ENCODE data around the gene IRF2BPL. TPM values are rescaled to one million over a fixed set of nuclear protein-coding genes. Genes with fewer than 3 reads are reported as not detected.

The IRF2BPL gene
- total RNA-seq, 1 donor from 2014 or later = 8.6 TPM

- H3K4me3 Mint-ChIP-seq (ENCODE audit: unreplicated experiment) = no peak overlapping the region
- peaks cover 18% of the 10 kb centered on the region for H3K27me3 Mint-ChIP-seq (ENCODE audit: unreplicated experiment)
- TF ChIP-seq CTCF (IDR thresholded peaks at IDR 0.05; ENCODE audit: unreplicated experiment) = no peak
- H3K27ac Mint-ChIP-seq (ENCODE audit: unreplicated experiment) = no peak overlapping the region
- peaks cover 4% of the 10 kb centered on the region for H3K36me3 Mint-ChIP-seq (ENCODE audit: low read depth, unreplicated experiment)
- DNase-seq (ENCODE audit: low spot score) = no peak
- no peaks in the 10 kb centered on the region for H3K9me3 Mint-ChIP-seq (ENCODE audit: unreplicated experiment)
- no peaks in the 10 kb centered on the region for H3K4me1 Mint-ChIP-seq (ENCODE audit: unreplicated experiment)
Observed at GRCh38 chr14:77009014-77009413, 19.5 kb downstream of the IRF2BPL start.

GRCh38 chr14:77008541-77008940 is 20.0 kb downstream of the IRF2BPL start:
- no peak for TF ChIP-seq CTCF (IDR thresholded peaks at IDR 0.05; ENCODE audit: unreplicated experiment)
- Mint-ChIP-seq H3K36me3 (ENCODE audit: low read depth, unreplicated experiment) (peaks cover 4% of the 10 kb centered on the region), H3K9me3 (ENCODE audit: unreplicated experiment) (no peaks in the 10 kb centered on the region), H3K4me3 (ENCODE audit: unreplicated experiment) (no peak overlapping the region), H3K4me1 (ENCODE audit: unreplicated experiment) (peaks cover 2% of the 10 kb centered on the region), H3K27me3 (ENCODE audit: unreplicated experiment) (peaks cover 17% of the 10 kb centered on the region), H3K27ac (ENCODE audit: unreplicated experiment) (no peak overlapping the region)
- DNase-seq (ENCODE audit: low spot score) = no peak

- H3K9me3 Mint-ChIP-seq (ENCODE audit: unreplicated experiment) = no peaks in the 10 kb centered on the region
- H3K4me1 Mint-ChIP-seq (ENCODE audit: unreplicated experiment) = peaks cover 2% of the 10 kb centered on the region
- H3K27ac Mint-ChIP-seq (ENCODE audit: unreplicated experiment) = no peak overlapping the region
- DNase-seq (ENCODE audit: low spot score) = no peak
- no peak overlapping the region for H3K4me3 Mint-ChIP-seq (ENCODE audit: unreplicated experiment)
- H3K36me3 Mint-ChIP-seq (ENCODE audit: low read depth, unreplicated experiment) = peaks cover 4% of the 10 kb centered on the region
- peaks cover 19% of the 10 kb centered on the region for H3K27me3 Mint-ChIP-seq (ENCODE audit: unreplicated experiment)
- TF ChIP-seq CTCF (IDR thresholded peaks at IDR 0.05; ENCODE audit: unreplicated experiment) = no peak
Observed at GRCh38 chr14:77007975-77008421, 20.5 kb downstream of the IRF2BPL start.

- no peak for TF ChIP-seq CTCF (IDR thresholded peaks at IDR 0.05; ENCODE audit: unreplicated experiment)
- H3K27ac Mint-ChIP-seq (ENCODE audit: unreplicated experiment) = no peak overlapping the region
- no peaks in the 10 kb centered on the region for H3K9me3 Mint-ChIP-seq (ENCODE audit: unreplicated experiment)
- no peak overlapping the region for H3K4me3 Mint-ChIP-seq (ENCODE audit: unreplicated experiment)
- peaks cover 2% of the 10 kb centered on the region for H3K4me1 Mint-ChIP-seq (ENCODE audit: unreplicated experiment)
- peaks cover 4% of the 10 kb centered on the region for H3K36me3 Mint-ChIP-seq (ENCODE audit: low read depth, unreplicated experiment)
- H3K27me3 Mint-ChIP-seq (ENCODE audit: unreplicated experiment) = peaks cover 22% of the 10 kb centered on the region
- no peak for DNase-seq (ENCODE audit: low spot score)
Observed at GRCh38 chr14:77007183-77007974, 21.1 kb downstream of the IRF2BPL start.

- H3K9me3 Mint-ChIP-seq (ENCODE audit: unreplicated experiment) = no peaks in the 10 kb centered on the region
- H3K4me1 Mint-ChIP-seq (ENCODE audit: unreplicated experiment) = peaks cover 2% of the 10 kb centered on the region
Observed at GRCh38 chr14:77006132-77006531, 22.4 kb downstream of the IRF2BPL start.

More at GRCh38 chr14:77006132-77006531, 22.4 kb downstream of the IRF2BPL start:
- Mint-ChIP-seq H3K36me3 (ENCODE audit: low read depth, unreplicated experiment) (peaks cover 4% of the 10 kb centered on the region), H3K4me3 (ENCODE audit: unreplicated experiment) (no peak overlapping the region), H3K27me3 (ENCODE audit: unreplicated experiment) (peaks cover 20% of the 10 kb centered on the region), H3K27ac (ENCODE audit: unreplicated experiment) (no peak overlapping the region)
- DNase-seq (ENCODE audit: low spot score) = no peak
- no peak for TF ChIP-seq CTCF (IDR thresholded peaks at IDR 0.05; ENCODE audit: unreplicated experiment)

Data from endothelial cell (in vitro differentiated cells).